MM.1S (cell line): Measurements from ENCODE around the gene TCF19.

Experiments
- EZH2 ChIP-seq: fragments of 300-600 bp; sonication (generic); optimal IDR thresholded peaks from 2 replicates; pipeline ENCODE3; 2017; ENCODE audit warnings: low read depth, mild to moderate bottlenecking, antibody characterized with exemption, low read length, mixed read lengths
- TF ChIP-seq, protein P1 (sequence below): fragments of 300-600 bp; sonication (generic); IDR thresholded peaks from 2 replicates; pipeline ENCODE4 v1.5.1; 2016; ENCODE audit warnings: antibody characterized with exemption, low read length, mixed read lengths

- TF ChIP-seq, protein P1, sequence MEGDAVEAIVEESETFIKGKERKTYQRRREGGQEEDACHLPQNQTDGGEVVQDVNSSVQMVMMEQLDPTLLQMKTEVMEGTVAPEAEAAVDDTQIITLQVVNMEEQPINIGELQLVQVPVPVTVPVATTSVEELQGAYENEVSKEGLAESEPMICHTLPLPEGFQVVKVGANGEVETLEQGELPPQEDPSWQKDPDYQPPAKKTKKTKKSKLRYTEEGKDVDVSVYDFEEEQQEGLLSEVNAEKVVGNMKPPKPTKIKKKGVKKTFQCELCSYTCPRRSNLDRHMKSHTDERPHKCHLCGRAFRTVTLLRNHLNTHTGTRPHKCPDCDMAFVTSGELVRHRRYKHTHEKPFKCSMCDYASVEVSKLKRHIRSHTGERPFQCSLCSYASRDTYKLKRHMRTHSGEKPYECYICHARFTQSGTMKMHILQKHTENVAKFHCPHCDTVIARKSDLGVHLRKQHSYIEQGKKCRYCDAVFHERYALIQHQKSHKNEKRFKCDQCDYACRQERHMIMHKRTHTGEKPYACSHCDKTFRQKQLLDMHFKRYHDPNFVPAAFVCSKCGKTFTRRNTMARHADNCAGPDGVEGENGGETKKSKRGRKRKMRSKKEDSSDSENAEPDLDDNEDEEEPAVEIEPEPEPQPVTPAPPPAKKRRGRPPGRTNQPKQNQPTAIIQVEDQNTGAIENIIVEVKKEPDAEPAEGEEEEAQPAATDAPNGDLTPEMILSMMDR: no peak
- TF ChIP-seq EZH2: no peak
Measured at GRCh38 chr6:31143148-31143547, 15.2 kb upstream of the TCF19 start.
